T-cell (primary cell): ENCODE data around the gene TCP11L2. TPM values are rescaled to one million over a fixed set of nuclear protein-coding genes. Genes with fewer than 3 reads are reported as not detected.

Experiments
- ATAC-seq, 4 experiments: fragments of 200-7000 bp in 3 of 4; fragments of 150-1000 bp in 1 of 4; cut with Tn5 transposase; replicated peaks in 1 of 4; 1 replicate in 3 of 4; 2 replicates in 1 of 4; pipeline ENCODE4 v1.10.0; 2021; ENCODE audit warnings: moderate library complexity in 3 of 4, mild to moderate bottlenecking in 2 of 4, moderate number of reproducible peaks in 1 of 4
- CTCF ChIA-PET, 2 donors: fragments of 300-600 bp; sonication (Branson Sonifier 250); formaldehyde crosslinking; loops; one replicate each; lab custom pipeline; 2022; ENCODE audit warnings: antibody characterized with exemption in 2 of 2; lab: Charles Lee
- POLR2A ChIA-PET, 2 donors: fragments of 300-600 bp; sonication (Branson Sonifier 250); formaldehyde crosslinking; loops; one replicate each; lab custom pipeline; 2022; ENCODE audit warnings: antibody characterized with exemption in 2 of 2; lab: Charles Lee
- DNase-seq, 35 experiments: peaks; one replicate each; pipeline versions ENCODE4 v3.0.0 to v3.0.0-alpha.2; 2013 to 2023
- H3K27ac ChIP-seq: one replicate; pipeline ENCODE4 v1.5.1; 2013; ENCODE audit warnings: low read length
- H3K27me3 ChIP-seq, 2 experiments: replicated peaks in 1 of 2; 1 replicate in 1 of 2; 2 replicates in 1 of 2; pipeline versions ENCODE4 v1.6.1 to v1.7.0; 2013; ENCODE audit warnings: low read length in 1 of 2, mixed read lengths in 1 of 2; ENCODE audit not compliant: control insufficient read depth in 2 of 2, insufficient read depth in 2 of 2; ENCODE audit errors: extremely low read depth in 1 of 2
- H3K36me3 ChIP-seq, 2 donors: 1 replicate in 1 of 2; 2 replicates in 1 of 2; pipeline versions ENCODE4 v1.6.1 to v1.7.0; 2013; ENCODE audit warnings: low read length in 1 of 2; ENCODE audit not compliant: control insufficient read depth in 2 of 2, insufficient read depth in 1 of 2; ENCODE audit errors: extremely low read depth in 1 of 2
- H3K4me1 ChIP-seq, 2 experiments: 1 replicate in 1 of 2; 2 replicates in 1 of 2; pipeline versions ENCODE4 v1.6.1 to v1.7.0; 2013; ENCODE audit warnings: low read length in 2 of 2, mixed read lengths in 1 of 2; ENCODE audit not compliant: insufficient read depth in 2 of 2, control insufficient read depth in 1 of 2; ENCODE audit errors: extremely low read depth in 1 of 2
- H3K4me3 ChIP-seq, 2 donors: 1 replicate in 1 of 2; 2 replicates in 1 of 2; pipeline versions ENCODE4 v1.5.1 to v1.7.0; 2013; ENCODE audit warnings: mild to moderate bottlenecking in 2 of 2, low read length in 1 of 2, moderate library complexity in 1 of 2; ENCODE audit not compliant: control insufficient read depth in 1 of 2; ENCODE audit errors: extremely low read depth in 1 of 2
- H3K9me3 ChIP-seq: 2 replicates; pipeline ENCODE4 v1.7.0; 2013
- H3K27ac Mint-ChIP-seq, 2 donors: one replicate each; pipeline ENCODE4 v1.8.0; 2020 to 2021; ENCODE audit warnings: mild to moderate bottlenecking in 2 of 2, mixed read lengths in 2 of 2
- H3K27me3 Mint-ChIP-seq, 2 donors: one replicate each; pipeline ENCODE4 v1.8.0; 2021 to 2022; ENCODE audit warnings: mixed read lengths in 2 of 2
- H3K36me3 Mint-ChIP-seq: one replicate; pipeline ENCODE4 v1.8.0; 2021; ENCODE audit warnings: mixed read lengths
- H3K4me1 Mint-ChIP-seq, 3 donors: one replicate each; pipeline ENCODE4 v1.8.0; 2020 to 2022; ENCODE audit warnings: mixed read lengths in 3 of 3, mild to moderate bottlenecking in 1 of 3
- H3K4me3 Mint-ChIP-seq, 3 donors: one replicate each; pipeline ENCODE4 v1.8.0; 2020 to 2022; ENCODE audit warnings: mild to moderate bottlenecking in 3 of 3, mixed read lengths in 3 of 3, moderate library complexity in 3 of 3
- H3K9me3 Mint-ChIP-seq, 3 donors: one replicate each; pipeline ENCODE4 v1.8.0; 2020 to 2022; ENCODE audit warnings: mixed read lengths in 3 of 3
- WGBS: methylation state at CpG from one replicate; pipeline ENCODE4 v1.1.5; 2013; ENCODE audit warnings: missing lambda C conversion rate; ENCODE audit not compliant: insufficient coverage; 5-methylcytosine and 5-hydroxymethylcytosine counted together
- total RNA-seq, 35 experiments: library from RNA in 6 of 35; stranded (reverse) in 6 of 35; fragments of 120-200 nt in 1 of 35; gene quantifications; one replicate each; pipeline versions ENCODE4 v1.2.1 to v1.2.4 and lab custom pipeline; 2013 to 2026

The TCP11L2 gene
- total RNA-seq, 5 donors from 2014 or later (not counting 1 experiment from before 2014, with no cell fraction given) = 139 to 213 (median 157) TPM

- Histone ChIP-seq H3K4me3 (no peak overlapping the region), H3K27me3 (no peaks in the 10 kb centered on the region), H3K4me1 (no peaks in the 10 kb centered on the region), H3K9me3 (no peaks in the 10 kb centered on the region), H3K36me3 (peaks cover 9 to 74% of the 10 kb centered on the region in 2 donors), H3K27ac (no peak overlapping the region)
- Mint-ChIP-seq H3K27me3 (no peaks in the 10 kb centered on the region), H3K27ac (peak overlapping the region in 1 of 2 donors; percentile 40), H3K9me3 (no peaks in the 10 kb centered on the region), H3K4me1 (peaks cover 17 to 21% (median 19%) of the 10 kb centered on the region in 3 donors), H3K36me3 (peaks cover 71% of the 10 kb centered on the region), H3K4me3 (no peak overlapping the region)
- ChIA-PET POLR2A (interaction anchor here in 1 of 2 donors (0.6 kb wide), 1 partner anchor 92 kb away, joined by 4 read pairs; no protein-coding TSS in a partner anchor), CTCF (interaction anchor here in 1 of 2 donors (0.6 kb wide), 1 partner anchor 27 kb away, joined by 3 read pairs; no protein-coding TSS in a partner anchor)
- DNase-seq (no peak), ATAC-seq (no peak)
- WGBS = 83% methylated on average over 1 of the region's 2 CpGs
These were observed 31.2 kb downstream of the TCP11L2 start for GRCh38 chr12:106333756-106334155.

GRCh38 chr12:106341086-106341877, 38.7 kb downstream of the TCP11L2 start:
- H3K27me3 Mint-ChIP-seq = no peaks in the 10 kb centered on the region
- H3K27ac Mint-ChIP-seq = peak overlapping the region in 1 of 2 donors; percentile 47
- no peak overlapping the region for H3K4me3 Mint-ChIP-seq
- ATAC-seq (no peak), DNase-seq (no peak)
- peaks cover 67% of the 10 kb centered on the region for H3K36me3 Mint-ChIP-seq
- Histone ChIP-seq H3K27ac (no peak overlapping the region), H3K9me3 (no peaks in the 10 kb centered on the region), H3K4me3 (no peak overlapping the region), H3K27me3 (no peaks in the 10 kb centered on the region), H3K36me3 (peaks cover 4 to 69% of the 10 kb centered on the region in 2 donors), H3K4me1 (no peaks in the 10 kb centered on the region)
- H3K9me3 Mint-ChIP-seq = no peaks in the 10 kb centered on the region
- CTCF ChIA-PET = interaction anchor here in 1 of 2 donors (0.6 kb wide), 1 partner anchor 16 kb away, joined by 3 read pairs; the partner anchor contains the start of gene POLR3B
- 85% methylated on average over 1 of the region's 2 CpGs for WGBS
- POLR2A ChIA-PET = no interaction called here
- H3K4me1 Mint-ChIP-seq = peaks cover 7 to 21% (median 15%) of the 10 kb centered on the region in 3 donors

GRCh38 chr12:106342397-106343213, 40.1 kb downstream of the TCP11L2 start:
- H3K9me3 Mint-ChIP-seq = no peaks in the 10 kb centered on the region
- POLR2A ChIA-PET = no interaction called here
- no peak overlapping the region for H3K4me3 Mint-ChIP-seq
- CTCF ChIA-PET = no interaction called here
- no peaks in the 10 kb centered on the region for H3K4me1 ChIP-seq
- H3K9me3 ChIP-seq = no peaks in the 10 kb centered on the region
- H3K36me3 Mint-ChIP-seq = peaks cover 65% of the 10 kb centered on the region
- peak overlapping the region in 1 of 2 donors; percentile 41 for H3K27ac Mint-ChIP-seq
- no peak for DNase-seq
- H3K4me1 Mint-ChIP-seq = peaks cover 7 to 20% (median 15%) of the 10 kb centered on the region in 3 donors
- no peak overlapping the region for H3K27ac ChIP-seq
- 95% methylated on average over 5 of the region's 9 CpGs for WGBS
- ATAC-seq = no peak
- H3K27me3 Mint-ChIP-seq = no peaks in the 10 kb centered on the region
- no peaks in the 10 kb centered on the region for H3K27me3 ChIP-seq
- H3K4me3 ChIP-seq = no peak overlapping the region
- peaks cover 4 to 67% of the 10 kb centered on the region in 2 donors for H3K36me3 ChIP-seq

GRCh38 chr12:106343214-106343528, 40.6 kb downstream of the TCP11L2 start:
- Mint-ChIP-seq H3K36me3 (peaks cover 62% of the 10 kb centered on the region), H3K27ac (no peak overlapping the region), H3K4me1 (peaks cover 7 to 16% (median 13%) of the 10 kb centered on the region in 3 donors), H3K4me3 (no peak overlapping the region), H3K27me3 (no peaks in the 10 kb centered on the region), H3K9me3 (no peaks in the 10 kb centered on the region)
- Histone ChIP-seq H3K4me3 (no peak overlapping the region), H3K36me3 (peaks cover 4 to 66% of the 10 kb centered on the region in 2 donors), H3K4me1 (no peaks in the 10 kb centered on the region), H3K27ac (no peak overlapping the region), H3K27me3 (no peaks in the 10 kb centered on the region), H3K9me3 (no peaks in the 10 kb centered on the region)
- ATAC-seq (no peak), DNase-seq (no peak)
- WGBS = 100% methylated on average over 1 of the region's 2 CpGs
- ChIA-PET POLR2A (no interaction called here), CTCF (no interaction called here)

- Histone ChIP-seq H3K27ac (no peak overlapping the region), H3K36me3 (peaks cover 4 to 70% of the 10 kb centered on the region in 2 donors), H3K27me3 (no peaks in the 10 kb centered on the region), H3K4me1 (no peaks in the 10 kb centered on the region), H3K4me3 (no peak overlapping the region), H3K9me3 (no peaks in the 10 kb centered on the region)
- POLR2A ChIA-PET = no interaction called here
- ATAC-seq = no peak
- no peaks in the 10 kb centered on the region for H3K9me3 Mint-ChIP-seq
- peaks cover 7 to 12% (median 11%) of the 10 kb centered on the region in 3 donors for H3K4me1 Mint-ChIP-seq
- CTCF ChIA-PET = no interaction called here
- no peaks in the 10 kb centered on the region for H3K27me3 Mint-ChIP-seq
- H3K27ac Mint-ChIP-seq = no peak overlapping the region
- no peak for DNase-seq
- H3K36me3 Mint-ChIP-seq = peaks cover 59% of the 10 kb centered on the region
- WGBS = 100% methylated on average over 2 of the region's 5 CpGs
- H3K4me3 Mint-ChIP-seq = no peak overlapping the region
These were observed 41.6 kb downstream of the TCP11L2 start for GRCh38 chr12:106344131-106344530.

- Mint-ChIP-seq H3K4me3 (no peak overlapping the region), H3K36me3 (peaks cover 46% of the 10 kb centered on the region), H3K4me1 (peaks cover 0 to 7% (median 2%) of the 10 kb centered on the region in 3 donors), H3K9me3 (no peaks in the 10 kb centered on the region), H3K27me3 (no peaks in the 10 kb centered on the region), H3K27ac (no peak overlapping the region)
- POLR2A ChIA-PET = no interaction called here
- CTCF ChIA-PET = interaction anchor here (0.7 to 1.5 kb wide), 8 partner anchors 11 to 428 kb away, joined by 3 to 8 read pairs (median 3); partner anchors contain the start of gene POLR3B (in 1 of the 2)
- peak in 2 of 35 experiments; percentile 2 to 31 for DNase-seq
- Histone ChIP-seq H3K36me3 (peaks cover 4 to 62% of the 10 kb centered on the region in 2 donors), H3K9me3 (no peaks in the 10 kb centered on the region), H3K27me3 (no peaks in the 10 kb centered on the region), H3K4me1 (no peaks in the 10 kb centered on the region), H3K27ac (no peak overlapping the region), H3K4me3 (no peak overlapping the region)
- peak in 2 of 4 experiments; percentile 42 to 54 for ATAC-seq
- WGBS = no CpG with 5 or more reads among the region's 5 CpGs
These were observed 43.2 kb downstream of the TCP11L2 start for GRCh38 chr12:106345746-106346145.
